GM18861 (cell line): Measurements from ENCODE around the gene PF4V1.

Experiments
- ATAC-seq: cut with Tn5 transposase; IDR thresholded peaks from one replicate; pipeline ENCODE4 v1.9.1; 2021; ENCODE audit not compliant: unreplicated experiment

Gene PF4V1

GRCh38 chr4:73853246-73853704 is at the start of gene PF4V1:
Gene PF4V1 (plus strand): TSS chr4:73853296. CDS start chr4:73853363, 67 bp downstream.
- no peak for ATAC-seq

DNA sequence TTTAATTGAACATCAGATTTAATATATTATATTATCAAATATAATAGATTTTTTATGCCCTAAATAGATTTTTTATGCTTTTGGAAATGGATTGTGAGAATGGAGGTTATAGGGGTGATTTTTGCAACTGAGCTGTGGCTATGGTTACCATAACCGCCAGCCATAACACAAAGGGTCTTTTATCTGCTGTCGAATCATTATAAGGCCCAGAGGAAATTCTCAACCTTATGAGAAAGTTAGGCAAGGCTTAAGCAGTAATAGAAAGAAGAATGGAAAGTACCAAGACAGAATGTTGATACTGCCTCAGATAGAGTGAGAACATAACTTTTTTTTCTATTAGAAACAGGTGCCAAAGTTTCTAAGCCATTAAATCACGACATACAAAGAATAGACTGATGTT is 42.9 kb upstream of the PF4V1 start:
- no peak for ATAC-seq

DNA sequence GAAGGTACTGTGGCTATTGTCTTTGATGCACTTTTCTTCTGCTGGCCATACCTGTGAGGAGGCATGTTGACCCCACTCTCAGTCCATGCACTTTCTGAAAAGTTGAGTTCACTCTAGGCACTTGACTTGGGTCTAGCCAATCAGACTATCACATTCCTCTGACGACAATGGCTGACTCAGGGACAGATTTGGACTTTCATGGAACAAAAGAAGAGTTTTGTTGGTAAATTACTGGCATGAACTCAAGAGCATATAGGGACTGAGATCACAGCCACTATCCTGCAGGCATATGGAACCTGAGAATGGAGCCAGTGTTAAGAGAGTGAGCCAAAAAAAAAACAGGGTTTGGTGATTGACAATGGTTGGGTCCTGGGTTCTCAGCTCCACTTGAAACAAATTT is 41.3 kb upstream of the PF4V1 start:
- ATAC-seq = no peak

DNA sequence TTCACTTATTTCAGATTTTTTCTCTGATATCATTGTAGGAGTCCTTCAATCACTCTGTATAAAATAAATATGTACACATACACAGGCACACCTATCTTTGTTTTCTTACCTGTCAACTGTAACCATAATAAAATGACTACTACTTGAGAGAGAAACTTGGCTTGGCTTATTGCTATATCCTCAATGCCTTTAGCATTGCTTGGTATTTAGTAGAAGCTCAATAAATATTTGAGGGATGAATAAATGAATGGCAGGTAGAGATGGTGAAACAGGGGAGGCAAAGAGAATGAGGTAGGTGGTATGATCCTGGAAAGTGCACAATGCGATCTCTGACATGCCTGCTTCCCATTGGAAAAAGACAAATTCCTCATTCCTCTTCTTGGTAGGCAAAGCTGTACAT is 38.4 kb upstream of the PF4V1 start:
- no peak for ATAC-seq

DNA sequence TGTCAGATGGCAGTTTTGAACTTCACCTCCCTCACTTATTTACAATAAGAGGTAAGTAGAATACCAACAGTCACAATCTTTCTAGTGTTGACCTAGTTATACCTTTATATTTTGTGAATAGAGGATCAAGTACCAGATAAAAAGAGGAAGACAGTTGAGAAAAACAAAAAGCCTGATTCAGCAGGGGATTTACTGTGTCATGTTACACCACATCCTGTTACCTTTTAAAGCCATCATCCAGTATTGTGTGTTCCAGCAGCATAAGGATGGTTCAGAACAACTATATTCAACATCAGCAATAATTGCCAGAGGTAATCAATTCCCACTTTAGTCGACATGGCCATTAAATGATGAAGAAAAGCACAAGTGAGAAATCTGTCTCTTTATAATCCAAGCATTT is 38.0 kb upstream of the PF4V1 start:
- ATAC-seq = peak; percentile 72

GRCh38 chr4:73816814-73817213 is 36.3 kb upstream of the PF4V1 start:
- no peak for ATAC-seq

- ATAC-seq = no peak
These were observed 35.8 kb upstream of the PF4V1 start for GRCh38 chr4:73817341-73817740.

DNA sequence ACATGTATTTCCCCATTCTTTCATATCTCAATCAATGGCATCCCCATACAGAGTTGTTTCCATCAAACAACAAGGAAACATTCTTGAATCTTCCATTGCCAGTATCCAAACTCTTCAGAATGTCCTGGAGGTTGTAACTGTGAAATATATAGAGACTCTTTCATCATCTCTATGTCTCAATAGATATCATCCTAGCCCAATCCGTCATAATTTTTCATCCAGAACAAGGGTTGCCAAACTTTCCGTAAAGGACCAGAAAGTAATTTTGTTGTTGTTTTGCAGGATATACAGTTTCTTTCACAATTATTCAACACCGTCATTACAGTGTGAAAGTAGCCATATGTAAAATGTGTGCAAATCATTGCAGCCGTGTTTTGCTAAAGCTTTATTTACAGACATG is 31.8 kb upstream of the PF4V1 start:
- ATAC-seq = no peak

GRCh38 chr4:73822389-73822788 is 30.7 kb upstream of the PF4V1 start:
- ATAC-seq = no peak

DNA sequence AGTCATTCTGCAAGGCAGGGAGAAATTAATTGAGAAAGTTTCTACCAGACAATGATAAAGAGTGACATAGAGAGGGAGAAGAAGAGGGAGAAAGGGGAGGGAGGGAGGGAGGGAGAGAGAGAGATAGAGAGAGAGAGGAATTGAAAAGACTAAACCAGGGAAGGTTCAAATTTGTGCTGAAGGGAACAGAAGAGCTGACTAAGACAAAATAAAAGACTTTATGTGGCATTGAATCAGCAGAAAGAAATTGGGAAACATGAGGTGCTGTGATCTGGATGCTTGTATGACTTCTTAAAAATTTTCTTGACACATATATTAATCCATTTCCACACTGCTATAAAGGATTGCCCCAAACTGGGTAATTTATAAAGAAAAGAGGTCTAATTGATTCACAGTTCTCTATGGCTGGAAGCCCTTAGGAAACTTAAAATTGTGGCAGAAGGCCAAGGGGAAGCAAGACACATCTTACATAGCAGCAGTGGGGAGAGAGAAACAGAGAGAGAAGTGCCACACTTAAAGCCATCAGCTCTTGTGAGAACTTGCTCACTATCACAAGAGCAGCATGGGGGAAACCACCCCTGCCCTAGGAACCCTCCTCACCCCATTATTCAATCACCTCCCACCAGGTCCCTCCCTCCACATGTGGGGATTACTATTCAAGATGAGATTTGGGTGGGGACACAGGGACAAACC is 30.1 kb upstream of the PF4V1 start:
- ATAC-seq = no peak

- ATAC-seq = no peak
These were observed 29.3 kb upstream of the PF4V1 start for GRCh38 chr4:73823760-73824159.

DNA sequence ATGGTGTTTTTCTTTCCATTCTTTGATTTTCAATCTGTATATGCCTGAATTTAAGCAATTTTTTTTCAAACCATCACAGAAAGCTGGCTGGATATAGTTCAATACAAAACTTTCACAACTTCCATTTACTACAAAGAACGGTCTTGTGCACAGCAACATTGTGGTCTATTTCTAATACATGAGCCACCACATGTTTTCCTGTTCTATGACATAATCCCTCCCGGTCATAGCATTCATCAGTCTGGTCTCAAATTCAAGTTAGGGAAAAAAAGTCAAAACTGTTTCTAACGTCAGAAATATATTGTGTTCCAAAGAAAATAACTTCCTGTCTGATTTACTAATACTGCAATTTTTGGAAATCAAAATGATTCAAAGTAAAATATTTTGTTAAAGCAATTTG is 24.1 kb upstream of the PF4V1 start:
- no peak for ATAC-seq

- no peak for ATAC-seq
These were observed 21.5 kb upstream of the PF4V1 start for GRCh38 chr4:73831569-73831968.

- ATAC-seq = no peak
These were observed 20.4 kb upstream of the PF4V1 start for GRCh38 chr4:73832651-73833237.

DNA sequence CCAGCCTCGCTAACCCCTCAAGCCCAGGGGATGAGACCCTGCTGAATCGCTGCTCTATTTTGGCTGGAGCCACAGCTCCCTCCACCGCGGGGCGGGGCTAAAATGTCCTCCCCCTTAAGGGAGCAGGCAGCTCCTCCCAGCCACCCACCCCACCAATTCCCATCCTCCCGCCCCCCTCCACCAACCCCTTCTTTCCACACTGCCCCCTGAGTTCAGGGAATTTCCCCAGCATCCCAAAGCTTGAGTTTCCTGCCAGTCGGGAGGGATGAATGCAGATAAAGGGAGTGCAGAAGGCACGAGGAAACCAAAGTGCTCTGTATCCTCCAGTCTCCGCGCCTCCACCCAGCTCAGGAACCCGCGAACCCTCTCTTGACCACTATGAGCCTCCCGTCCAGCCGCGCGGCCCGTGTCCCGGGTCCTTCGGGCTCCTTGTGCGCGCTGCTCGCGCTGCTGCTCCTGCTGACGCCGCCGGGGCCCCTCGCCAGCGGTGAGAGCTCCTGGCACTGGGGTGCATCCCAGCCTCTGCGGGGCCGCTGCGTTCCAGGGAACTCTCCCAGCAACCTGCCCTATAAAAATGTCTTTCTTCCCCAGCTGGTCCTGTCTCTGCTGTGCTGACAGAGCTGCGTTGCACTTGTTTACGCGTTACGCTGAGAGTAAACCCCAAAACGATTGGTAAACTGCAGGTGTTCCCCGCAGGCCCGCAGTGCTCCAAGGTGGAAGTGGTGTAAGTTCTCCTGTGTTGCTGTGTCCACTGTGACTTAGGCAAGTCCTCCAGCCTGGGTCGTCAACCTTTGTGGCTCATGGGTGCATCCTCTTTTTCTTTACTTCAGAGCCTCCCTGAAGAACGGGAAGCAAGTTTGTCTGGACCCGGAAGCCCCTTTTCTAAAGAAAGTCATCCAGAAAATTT is 16.5 kb upstream of the PF4V1 start, which contains the start of gene CXCL6:
CXCL6 (plus strand) TSS at position 306 of the 907 bp plus-strand sequence; CDS start at position 379, 73 bp downstream.
- ATAC-seq = no peak

- no peak for ATAC-seq
These were observed 14.0 kb upstream of the PF4V1 start for GRCh38 chr4:73839071-73839470.

DNA sequence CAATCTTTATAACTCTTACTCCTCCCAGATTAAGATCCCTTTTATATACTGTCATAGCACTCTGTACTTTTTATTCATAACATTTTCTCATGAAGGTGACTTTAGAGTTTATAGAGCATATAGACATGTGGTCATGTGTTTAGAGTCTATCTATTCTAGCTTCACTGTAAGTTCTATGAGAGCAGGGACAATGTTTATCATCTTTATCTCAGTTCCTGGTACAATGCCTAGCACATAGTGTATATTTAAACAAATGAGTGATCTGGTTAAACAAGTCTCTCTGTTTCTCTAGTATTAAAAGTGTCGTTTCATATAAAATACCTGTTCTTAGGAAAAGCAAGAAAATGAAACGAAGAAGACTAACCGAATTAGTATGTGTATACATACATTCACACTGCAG is 13.4 kb upstream of the PF4V1 start:
- no peak for ATAC-seq

DNA sequence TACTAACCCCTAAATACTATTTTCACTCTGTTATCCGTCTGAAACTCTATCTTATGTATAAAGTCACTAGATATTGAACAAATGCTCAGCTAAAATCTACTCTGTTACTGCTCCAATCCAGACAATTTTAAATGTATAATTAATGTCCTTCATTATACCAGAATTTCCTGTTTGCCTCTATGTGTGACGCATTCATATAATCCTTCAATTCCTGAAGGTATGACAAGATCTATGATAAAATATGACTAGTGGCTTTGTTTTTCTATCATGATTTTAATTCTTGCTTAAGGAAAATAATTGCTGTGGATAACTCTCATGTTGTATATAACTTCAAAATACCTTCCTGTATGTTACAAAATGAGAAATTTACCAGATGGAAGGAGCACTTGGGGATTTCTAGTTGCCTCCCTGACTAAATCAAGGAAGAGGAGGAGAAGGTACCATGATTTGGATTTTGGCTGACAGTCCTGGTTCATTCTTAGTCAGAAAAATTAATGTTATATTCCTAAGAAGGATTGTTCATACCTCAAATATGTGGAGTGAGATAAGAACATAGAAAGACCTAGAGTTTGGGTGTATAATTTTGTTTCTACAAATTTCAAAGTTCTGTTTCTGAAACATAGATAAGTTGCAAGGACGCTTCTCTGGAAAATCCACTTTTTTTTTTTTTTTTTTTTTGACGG is 11.7 kb upstream of the PF4V1 start:
- no peak for ATAC-seq

- no peak for ATAC-seq
These were observed 10.4 kb upstream of the PF4V1 start for GRCh38 chr4:73842696-73843095.

DNA sequence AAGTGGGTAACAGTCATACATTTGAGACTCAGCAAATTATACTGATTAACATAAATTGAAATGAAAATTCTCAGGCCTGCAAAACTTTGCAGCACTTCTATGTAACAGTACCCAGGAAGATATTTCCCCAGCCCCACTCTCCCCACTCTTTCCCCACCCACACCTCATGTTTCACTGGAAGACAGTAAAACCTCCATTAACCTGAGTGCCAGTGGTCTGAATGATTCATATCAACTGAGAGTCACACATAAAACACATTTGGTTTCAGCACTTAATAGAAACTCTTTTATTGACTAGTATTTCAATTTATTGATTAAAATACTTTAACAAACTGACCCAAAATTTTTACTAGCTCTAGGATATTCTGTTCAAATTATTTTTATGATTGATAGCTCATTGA is 9.7 kb upstream of the PF4V1 start:
- no peak for ATAC-seq

- ATAC-seq = no peak
These were observed 8.8 kb upstream of the PF4V1 start for GRCh38 chr4:73844345-73844744.
